PFSK-1 (cell line): ENCODE data around the gene PPARG.

Source experiments
- FOXP2 ChIP-seq: optimal IDR thresholded peaks from 2 replicates; pipeline ENCODE3; 2011; ENCODE audit warnings: borderline replicate concordance, control low read depth, inconsistent platforms; ENCODE audit not compliant: insufficient read depth; ENCODE audit errors: extremely low read length, extremely low read depth
- POLR2AphosphoS5 ChIP-seq: IDR thresholded peaks from 2 replicates; pipeline ENCODE4 v1.6.1; 2012; ENCODE audit warnings: low read depth, mild to moderate bottlenecking, control low read depth, low read length, moderate library complexity
- REST ChIP-seq, 2 experiments: IDR thresholded peaks; 2 replicates each; pipeline versions ENCODE4 v1.6.1 to v1.8.0; 2011 to 2012; ENCODE audit warnings: low read depth in 2 of 2, low read length in 2 of 2, control low read depth in 1 of 2, inconsistent platforms in 1 of 2, mild to moderate bottlenecking in 1 of 2, moderate library complexity in 1 of 2; ENCODE audit not compliant: insufficient read depth in 1 of 2
- SIN3A ChIP-seq: IDR thresholded peaks from 2 replicates; pipeline ENCODE4 v1.6.1; 2012; ENCODE audit warnings: mild to moderate bottlenecking, low read length, moderate library complexity, borderline replicate concordance; ENCODE audit not compliant: insufficient read depth
- TAF1 ChIP-seq: IDR thresholded peaks from 2 replicates; pipeline ENCODE4 v1.6.1; 2012; ENCODE audit warnings: low read length, control low read depth, borderline replicate concordance; ENCODE audit not compliant: insufficient read depth

The PPARG gene

GRCh38 chr3:12437221-12437605 is 148.3 kb downstream of the PPARG start:
- TF ChIP-seq SIN3A (no peak), FOXP2 (no peak), TAF1 (no peak)

- TF ChIP-seq SIN3A, result no peak
- no peak for TF ChIP-seq TAF1
- TF ChIP-seq POLR2AphosphoS5, result no peak
- no peak for TF ChIP-seq FOXP2
- TF ChIP-seq REST (IDR thresholded peaks at IDR 0.05; ENCODE audit: insufficient read depth in 1 of 2, low read depth in 2 of 2, low read length in 2 of 2), result no peak
Measured at GRCh38 chr3:12437861-12438260, 149.0 kb downstream of the PPARG start.

- TF ChIP-seq SIN3A (no peak), FOXP2 (no peak), TAF1 (no peak), REST (IDR thresholded peaks at IDR 0.05; ENCODE audit: insufficient read depth in 1 of 2, low read depth in 2 of 2, low read length in 2 of 2) (no peak), POLR2AphosphoS5 (no peak)
Measured at GRCh38 chr3:12438318-12438717, 149.4 kb downstream of the PPARG start.

GRCh38 chr3:12439161-12439940 is 150.5 kb downstream of the PPARG start:
- TF ChIP-seq FOXP2 (no peak), SIN3A (no peak), TAF1 (no peak), REST (IDR thresholded peaks at IDR 0.05; ENCODE audit: insufficient read depth in 1 of 2, low read depth in 2 of 2, low read length in 2 of 2) (no peak), POLR2AphosphoS5 (no peak)

GRCh38 chr3:12440927-12441714 is 152.3 kb downstream of the PPARG start:
- TF ChIP-seq POLR2AphosphoS5 (no peak), SIN3A (no peak)

- TF ChIP-seq TAF1, result no peak
- TF ChIP-seq SIN3A, result no peak
- TF ChIP-seq POLR2AphosphoS5, result no peak
Measured at GRCh38 chr3:12442654-12443501, 154.0 kb downstream of the PPARG start.
